Esophagus muscularis mucosa (tissue), 4 donors: ENCODE data around the gene DAZAP2. TPM values are rescaled to one million over a fixed set of nuclear protein-coding genes. Genes with fewer than 3 reads are reported as not detected.
"Not testable (repeated sequence)": the region's sequence is repeated elsewhere in the genome, so short reads cannot be mapped to it uniquely, and the experiment has no call there.

Source experiments
- DNase-seq: peaks from one replicate; pipeline ENCODE4 v3.0.0-alpha.2; 2017; ENCODE audit errors: extremely low spot score
- H3K27ac ChIP-seq, 4 donors: fragments of 200-600 bp; sonication (generic); replicated peaks in 1 of 4; 1 replicate in 3 of 4; 2 replicates in 1 of 4; pipeline ENCODE4 v1.5.1; 2016 to 2019; ENCODE audit warnings: mild to moderate bottlenecking in 1 of 4
- H3K27me3 ChIP-seq, 4 donors: fragments of 200-600 bp; sonication (generic); one replicate each; pipeline versions ENCODE4 v1.5.1 to v1.6.0; 2016 to 2019
- H3K36me3 ChIP-seq, 4 donors: fragments of 200-600 bp; sonication (generic); one replicate each; pipeline ENCODE4 v1.5.1; 2016 to 2019
- H3K4me1 ChIP-seq, 4 donors: fragments of 200-600 bp; sonication (generic); one replicate each; pipeline ENCODE4 v1.5.1; 2016 to 2019
- H3K4me3 ChIP-seq, 4 donors: fragments of 200-600 bp; sonication (generic); 1 replicate in 2 of 4; 2 replicates in 2 of 4; pipeline ENCODE4 v1.5.1; 2016 to 2019; ENCODE audit warnings: mild to moderate bottlenecking in 4 of 4, moderate library complexity in 1 of 4
- H3K9me3 ChIP-seq, 4 donors: fragments of 200-600 bp; sonication (generic); 1 replicate in 3 of 4; 2 replicates in 1 of 4; pipeline ENCODE4 v1.5.1; 2016 to 2019
- CTCF ChIP-seq, 3 experiments: fragments of 200-600 bp in 2 of 3; fragments of 450-650 bp in 1 of 3; sonication (generic) in 2 of 3; IDR thresholded peaks; one replicate each; pipeline ENCODE4 v1.5.1; 2017 to 2019; ENCODE audit warnings: antibody characterized with exemption in 3 of 3, mild to moderate bottlenecking in 2 of 3, moderate library complexity in 1 of 3
- EP300 ChIP-seq: sonication (generic); formaldehyde crosslinking; IDR thresholded peaks from one replicate; pipeline ENCODE4 v1.6.1; 2017; ENCODE audit warnings: antibody characterized with exemption
- POLR2A ChIP-seq: fragments of 450-650 bp; IDR thresholded peaks from one replicate; pipeline ENCODE4 v1.6.1; 2017; ENCODE audit warnings: antibody characterized with exemption, moderate library complexity, mild to moderate bottlenecking, low read depth
- POLR2AphosphoS5 ChIP-seq, 2 donors: sonication (generic); formaldehyde crosslinking; IDR thresholded peaks; one replicate each; pipeline ENCODE4 v1.6.1; 2017; ENCODE audit warnings: antibody characterized with exemption in 2 of 2
- WGBS: methylation state at CpG from one replicate; pipeline ENCODE4 v1.1.5; 2018; 5-methylcytosine and 5-hydroxymethylcytosine counted together
- intact Hi-C: fragments of 100-400 bp; cut with DNase I; formaldehyde crosslinking; loops from one replicate; pipeline ENCODE4 v1.15.1; 2023
- total RNA-seq, 4 donors: library from RNA; depleted of rRNA; stranded (reverse); fragments of >200 nt; gene quantifications; one replicate each; pipeline versions ENCODE4 v1.1.0 to v1.2.1, GENCODE V29; 2016

Gene DAZAP2
- total RNA-seq, 4 donors from 2014 or later, result 247 to 451 (median 356) TPM

DNA sequence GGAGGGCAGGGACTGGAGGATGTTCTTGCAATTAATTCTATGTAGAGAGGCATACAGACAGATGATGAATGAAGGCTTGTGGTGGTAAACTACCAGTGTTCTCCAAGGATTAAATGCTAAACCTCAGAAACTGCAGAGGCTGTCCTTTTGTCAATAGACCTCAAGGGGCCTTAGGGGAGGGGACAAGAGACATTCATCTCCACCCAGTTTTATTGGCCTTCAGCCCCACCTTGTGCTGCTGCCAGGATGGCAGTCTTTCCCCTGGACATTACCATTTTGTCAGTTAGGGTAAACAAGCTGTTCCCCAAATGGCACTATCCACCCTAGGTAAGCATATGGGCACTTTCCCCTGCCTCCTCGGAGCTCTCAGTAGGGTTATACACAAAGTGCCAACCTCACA lies 36.5 kb downstream of the DAZAP2 start:
- Histone ChIP-seq H3K4me3 (no peak overlapping the region), H3K36me3 (no peaks in the 10 kb centered on the region), H3K27ac (no peak overlapping the region), H3K4me1 (peaks cover 0 to 17% (median 11%) of the 10 kb centered on the region in 4 donors), H3K27me3 (peaks cover 0 to 36% (median 6%) of the 10 kb centered on the region in 4 donors), H3K9me3 (no peaks in the 10 kb centered on the region)
- no peak for DNase-seq
- WGBS, result no CpG with 5 or more reads among the region's 1 CpG
- intact Hi-C loops, result no loop called here
- no peak for TF ChIP-seq CTCF (IDR thresholded peaks at IDR 0.05)
- TF ChIP-seq POLR2A, result no peak
- no peak for TF ChIP-seq EP300
- no peak for TF ChIP-seq POLR2AphosphoS5 (IDR thresholded peaks at IDR 0.05)

- H3K27me3 ChIP-seq, result peaks cover 0 to 8% (median 0%) of the 10 kb centered on the region in 4 donors
- TF ChIP-seq POLR2AphosphoS5 (IDR thresholded peaks at IDR 0.05) (no peak), POLR2A (no peak), EP300 (no peak), CTCF (IDR thresholded peaks at IDR 0.05) (no peak)
- H3K4me3 ChIP-seq, result no peak overlapping the region
- no peak overlapping the region for H3K27ac ChIP-seq
- no peaks in the 10 kb centered on the region for H3K4me1 ChIP-seq
- WGBS, result 83% methylated on average over 4 of the region's 4 CpGs
- no peak for DNase-seq
- no peaks in the 10 kb centered on the region for H3K36me3 ChIP-seq
- H3K9me3 ChIP-seq, result no peaks in the 10 kb centered on the region
- intact Hi-C loops, result no loop called here
Observed at GRCh38 chr12:51281202-51281924, 42.7 kb downstream of the DAZAP2 start.

GRCh38 chr12:51285843-51286242 lies 47.2 kb downstream of the DAZAP2 start:
- H3K27ac ChIP-seq, result no peak overlapping the region
- TF ChIP-seq POLR2A (no peak), EP300 (no peak), CTCF (IDR thresholded peaks at IDR 0.05) (no peak), POLR2AphosphoS5 (IDR thresholded peaks at IDR 0.05) (no peak)
- intact Hi-C loops, result no loop called here
- no peaks in the 10 kb centered on the region for H3K36me3 ChIP-seq
- H3K9me3 ChIP-seq, result no peaks in the 10 kb centered on the region
- no peak overlapping the region for H3K4me3 ChIP-seq
- WGBS, result 98% methylated on average over 1 of the region's 1 CpG
- no peaks in the 10 kb centered on the region for H3K4me1 ChIP-seq
- no peak for DNase-seq
- H3K27me3 ChIP-seq, result peaks cover 0 to 8% (median 0%) of the 10 kb centered on the region in 4 donors

DNA sequence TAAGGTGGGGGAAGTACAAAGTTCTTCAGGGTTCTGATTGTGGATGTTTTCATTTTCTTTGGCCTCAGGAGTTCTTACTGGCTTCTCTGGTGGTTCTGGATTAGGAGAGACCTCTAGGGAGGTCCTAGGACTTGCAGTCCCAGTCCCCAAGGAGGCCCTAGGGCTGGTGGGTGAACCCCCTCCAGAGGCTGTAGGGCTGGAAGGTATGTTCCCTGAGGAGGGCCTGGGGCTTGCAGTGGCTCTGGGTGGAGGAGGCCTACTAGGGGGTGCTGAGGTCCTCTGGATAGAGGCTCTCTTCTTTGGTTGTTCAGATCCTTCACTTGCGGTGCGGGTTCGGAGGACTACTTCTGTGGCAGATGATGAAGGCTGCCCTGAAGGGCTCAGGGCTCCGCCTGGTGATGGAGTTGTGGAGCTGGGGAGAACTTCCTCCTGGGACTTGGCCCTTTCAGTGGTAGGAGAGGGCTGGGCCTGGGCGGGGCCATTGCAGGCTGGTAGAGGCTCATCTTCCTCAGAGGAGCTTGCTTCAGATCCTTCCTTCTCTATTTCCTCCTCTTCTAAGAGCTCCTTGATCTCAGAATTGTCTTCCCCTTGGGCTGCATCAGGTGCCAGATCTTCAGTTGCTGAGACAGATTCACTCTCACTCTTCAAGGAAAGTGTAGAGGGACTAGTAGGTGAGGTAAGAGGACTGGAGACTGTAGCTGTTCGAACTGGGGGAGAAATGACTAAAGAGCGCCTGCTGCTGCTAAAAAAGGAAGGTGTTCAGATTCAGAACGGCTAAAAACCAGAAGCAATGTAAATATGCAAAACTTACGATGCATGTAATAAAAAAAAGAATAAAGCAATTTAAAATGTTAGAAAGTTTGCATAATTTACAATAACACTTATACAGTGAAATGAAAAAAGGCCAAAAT lies 53.2 kb downstream of the DAZAP2 start:
- H3K27me3 ChIP-seq, H3K4me1 ChIP-seq, DNase-seq, H3K4me3 ChIP-seq, H3K27ac ChIP-seq, intact Hi-C loops, H3K36me3 ChIP-seq, H3K9me3 ChIP-seq: not testable (repeated sequence)
- WGBS, result 83% methylated on average over 8 of the region's 9 CpGs

Other genes starting within 250 kb of the DAZAP2 start
- 10 to 100 TPM; 29.7 to 33.0 (median 31.7) TPM for gene SLC11A2, start 212.4 kb upstream of the DAZAP2 start, total RNA-seq
- gene LETMD1, start 190.5 kb upstream of the DAZAP2 start, total RNA-seq, result 10 to 100 TPM; 35.6 to 43.2 (median 42.1) TPM
- 10 to 100 TPM; 20.3 to 31.5 (median 25.5) TPM for gene CSRNP2, start 155.2 kb upstream of the DAZAP2 start, total RNA-seq
- 10 to 100 TPM; 11.3 to 16.2 (median 15.2) TPM for gene TFCP2, start 65.7 kb upstream of the DAZAP2 start, total RNA-seq
- 10 to 100 TPM; 13.3 to 27.2 (median 16.9) TPM for gene POU6F1, start 20.8 kb upstream of the DAZAP2 start, total RNA-seq
- 1 to 10 TPM; 1.2 to 5.2 (median 4.0) TPM for gene SMAGP, start 31.6 kb downstream of the DAZAP2 start, total RNA-seq
- gene BIN2, start 85.3 kb downstream of the DAZAP2 start, total RNA-seq, result 1 to 10 TPM; 1.7 to 8.3 (median 2.9) TPM
- not detected for gene CELA1, start 107.9 kb downstream of the DAZAP2 start, total RNA-seq
- gene GALNT6, start 152.6 kb downstream of the DAZAP2 start, total RNA-seq, result 1 to 10 TPM; 1.4 to 5.8 (median 3.1) TPM
- gene SLC4A8, start 186.0 kb downstream of the DAZAP2 start, total RNA-seq, result 1 to 10 TPM in 1 of 4 donors, under 1 TPM in 3; 0.46 to 1.7 (median 0.90) TPM